Breast epithelium (tissue), 3 donors: ENCODE data around the gene LTBP4.

Source experiments
- POLR2A ChIP-seq: fragments of 450-650 bp; IDR thresholded peaks from one replicate; pipeline ENCODE4 v1.6.1; 2016; ENCODE audit warnings: antibody characterized with exemption, mild to moderate bottlenecking, moderate library complexity
- POLR2AphosphoS5 ChIP-seq, 3 donors: sonication (generic); formaldehyde crosslinking; IDR thresholded peaks; one replicate each; pipeline ENCODE4 v1.6.1; 2017; ENCODE audit warnings: antibody characterized with exemption in 3 of 3
- TF ChIP-seq, protein P1 (sequence below), 3 donors: fragments of 450-650 bp; IDR thresholded peaks; one replicate each; pipeline ENCODE4 v1.5.1; 2016 to 2017; ENCODE audit warnings: antibody characterized with exemption in 3 of 3, mild to moderate bottlenecking in 3 of 3, moderate library complexity in 3 of 3

DNA sequence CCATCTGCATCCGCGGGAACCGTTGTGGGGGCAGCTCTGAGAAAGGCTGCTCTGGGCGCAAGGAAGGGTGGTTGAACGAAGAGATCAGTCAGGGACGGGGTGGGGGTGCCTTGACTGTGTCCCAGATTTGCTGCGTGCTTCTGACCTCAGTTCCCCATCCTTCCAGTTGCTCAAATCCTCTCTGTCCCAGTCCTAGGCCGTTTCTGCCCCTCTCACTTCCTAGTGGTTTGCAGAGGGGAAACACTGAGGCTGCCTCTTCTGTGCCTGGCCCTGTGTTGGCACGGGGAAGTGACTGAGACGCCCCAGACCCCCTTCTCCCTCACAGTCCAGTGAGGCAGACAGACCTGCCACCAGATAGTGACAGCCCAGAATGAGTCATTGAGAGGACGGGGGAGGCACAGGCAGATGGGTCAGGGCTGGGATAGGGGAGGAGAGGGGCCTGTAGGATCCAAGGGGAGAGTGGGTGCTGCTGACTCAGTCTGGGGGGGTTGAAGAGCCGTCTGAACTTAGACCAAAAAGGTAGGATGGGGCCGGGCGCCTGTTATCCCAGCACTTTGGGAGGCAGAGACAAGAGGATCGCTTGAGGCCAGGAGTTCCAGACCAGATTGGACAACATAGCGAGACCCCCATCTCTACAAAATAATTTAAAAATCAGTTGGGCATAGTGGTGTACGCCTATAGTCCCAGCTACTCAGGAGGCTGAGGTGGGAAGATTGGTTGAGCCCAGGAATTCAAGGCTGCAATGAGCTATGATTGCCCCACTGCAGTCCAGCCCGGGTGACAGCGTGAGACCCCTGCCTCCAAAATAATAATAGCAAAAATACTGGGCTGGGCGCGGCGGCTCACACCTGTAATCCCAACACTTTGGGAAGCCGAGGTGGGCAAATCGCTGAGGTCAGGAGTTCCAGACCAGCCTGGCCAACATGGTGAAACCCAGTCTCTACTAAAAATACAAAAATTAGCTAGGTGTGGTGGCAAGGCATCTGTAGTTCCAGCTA, 62.8 kb downstream of the LTBP4 start:
- TF ChIP-seq POLR2A (no peak), POLR2AphosphoS5 (IDR thresholded peaks at IDR 0.05) (no peak)
- TF ChIP-seq, protein P1, sequence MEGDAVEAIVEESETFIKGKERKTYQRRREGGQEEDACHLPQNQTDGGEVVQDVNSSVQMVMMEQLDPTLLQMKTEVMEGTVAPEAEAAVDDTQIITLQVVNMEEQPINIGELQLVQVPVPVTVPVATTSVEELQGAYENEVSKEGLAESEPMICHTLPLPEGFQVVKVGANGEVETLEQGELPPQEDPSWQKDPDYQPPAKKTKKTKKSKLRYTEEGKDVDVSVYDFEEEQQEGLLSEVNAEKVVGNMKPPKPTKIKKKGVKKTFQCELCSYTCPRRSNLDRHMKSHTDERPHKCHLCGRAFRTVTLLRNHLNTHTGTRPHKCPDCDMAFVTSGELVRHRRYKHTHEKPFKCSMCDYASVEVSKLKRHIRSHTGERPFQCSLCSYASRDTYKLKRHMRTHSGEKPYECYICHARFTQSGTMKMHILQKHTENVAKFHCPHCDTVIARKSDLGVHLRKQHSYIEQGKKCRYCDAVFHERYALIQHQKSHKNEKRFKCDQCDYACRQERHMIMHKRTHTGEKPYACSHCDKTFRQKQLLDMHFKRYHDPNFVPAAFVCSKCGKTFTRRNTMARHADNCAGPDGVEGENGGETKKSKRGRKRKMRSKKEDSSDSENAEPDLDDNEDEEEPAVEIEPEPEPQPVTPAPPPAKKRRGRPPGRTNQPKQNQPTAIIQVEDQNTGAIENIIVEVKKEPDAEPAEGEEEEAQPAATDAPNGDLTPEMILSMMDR (IDR thresholded peaks at IDR 0.05), result no peak
